Ishikawa (cell line): ENCODE data around the gene SUPT6H.

Experiments
- CREB1 ChIP-seq: IDR thresholded peaks from 2 replicates; pipeline ENCODE4 v1.6.1; 2012; ENCODE audit warnings: low read depth
- FOXM1 ChIP-seq: IDR thresholded peaks from 2 replicates; pipeline ENCODE4 v1.6.1; 2012; ENCODE audit warnings: low read depth, borderline replicate concordance
- RAD21 ChIP-seq: IDR thresholded peaks from 2 replicates; pipeline ENCODE4 v1.6.1; 2012; ENCODE audit warnings: low read depth
- YY1 ChIP-seq: IDR thresholded peaks from 2 replicates; pipeline ENCODE4 v1.6.1; 2012; ENCODE audit warnings: low read depth

DNA sequence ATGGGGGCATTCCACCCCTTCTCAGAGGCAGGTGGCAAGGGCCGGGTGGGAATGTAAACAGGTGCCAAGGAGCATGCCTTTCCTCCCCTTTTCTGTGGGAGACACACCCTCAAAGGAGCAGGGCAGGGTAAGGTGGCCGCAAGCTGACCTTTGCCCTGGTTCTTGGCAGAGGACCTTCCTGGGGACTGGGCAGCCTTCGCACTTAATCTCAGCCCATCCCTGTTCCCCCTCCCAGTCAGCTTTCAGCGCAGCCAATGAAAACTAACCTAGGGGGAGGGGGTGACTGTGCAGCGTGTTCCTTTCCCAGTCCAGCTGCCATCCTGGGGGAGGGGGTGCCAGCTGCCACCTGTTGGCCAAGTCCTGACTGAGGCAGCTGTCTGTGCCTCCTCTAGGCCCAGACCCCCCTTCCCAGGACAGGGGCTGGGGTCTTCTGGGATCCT lies 84.6 kb downstream of the SUPT6H start:
- no peak for TF ChIP-seq CREB1
- no peak for TF ChIP-seq RAD21
- TF ChIP-seq FOXM1 = no peak
- TF ChIP-seq YY1 = no peak
